Fibroblast of the aortic adventitia (primary cell): Measurements from ENCODE around the gene PRDM7. TPM values are rescaled to one million over a fixed set of nuclear protein-coding genes. Genes with fewer than 3 reads are reported as not detected.

ENCODE experiments used
- DNase-seq: peaks from one replicate; pipeline ENCODE4 v3.0.0-alpha.2; 2010; ENCODE audit warnings: low read depth
- H3K4me3 ChIP-seq: 2 replicates; pipeline ENCODE4 v1.5.1; 2011; ENCODE audit warnings: low read depth, mild to moderate bottlenecking, control low read depth, low read length, moderate library complexity
- CTCF ChIP-seq: IDR thresholded peaks from 2 replicates; pipeline ENCODE4 v1.5.1; 2011; ENCODE audit warnings: mild to moderate bottlenecking, low read length, control low read depth, inconsistent platforms; ENCODE audit not compliant: insufficient read depth
- total RNA-seq: library from RNA; depleted of rRNA; stranded (reverse); fragments of >200 nt; gene quantifications from 2 replicates; pipeline ENCODE4 v1.2.3, GENCODE V29; 2012; ENCODE audit warnings: low replicate concordance

The PRDM7 gene
- total RNA-seq, 1 donor = not detected

GRCh38 chr16:90007015-90007414 lies 70.1 kb downstream of the PRDM7 start:
- no peak overlapping the region for H3K4me3 ChIP-seq
- no peak for TF ChIP-seq CTCF
- no peak for DNase-seq

Other genes with a start within 250 kb of the PRDM7 start
- 2.5 and 7.1 TPM in 2 replicates for gene SPIRE2, start 248.9 kb downstream of the PRDM7 start, total RNA-seq
- gene TCF25, start 203.7 kb downstream of the PRDM7 start, total RNA-seq = 163 and 417 TPM in 2 replicates
- 5.2 and 8.1 TPM in 2 replicates for gene MC1R, start 158.5 kb downstream of the PRDM7 start, total RNA-seq
- gene TUBB3, start 154.0 kb downstream of the PRDM7 start, total RNA-seq = 42.3 and 299 TPM in 2 replicates
- gene DEF8, start 128.6 kb downstream of the PRDM7 start, total RNA-seq = 56.9 and 111 TPM in 2 replicates
- 0.16 and 1.7 TPM in 2 replicates for gene DBNDD1, start 57.9 kb downstream of the PRDM7 start, total RNA-seq